ENCODE measurements around the gene ATF7.

Gene ATF7

DNA sequence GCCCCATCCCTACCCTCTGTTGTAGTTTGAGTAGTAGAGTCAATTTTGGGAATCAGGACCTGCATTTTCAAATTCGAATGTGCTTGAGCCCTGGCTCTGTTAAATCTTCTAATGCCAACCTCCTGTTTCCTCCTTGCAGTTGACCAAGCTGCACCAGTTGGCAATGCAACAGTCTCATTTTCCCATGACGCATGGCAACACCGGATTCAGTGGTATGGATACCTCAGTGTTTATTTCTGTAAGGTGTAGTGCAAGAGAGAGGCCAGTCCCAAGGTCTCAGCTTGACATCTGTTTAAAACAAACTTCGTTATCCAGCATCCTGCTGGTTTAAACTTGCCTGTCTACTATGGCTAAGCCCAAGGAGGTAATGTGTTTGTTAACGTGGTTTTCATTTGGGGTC is 159.1 kb downstream of the ATF7 start:
- no peak for TF ChIP-seq ZFX (IDR thresholded peaks at IDR 0.05; ENCODE audit: borderline replicate concordance)
- no peak overlapping the region; the same call in 1 of the 2 replicates for H3K27ac ChIP-seq

DNA sequence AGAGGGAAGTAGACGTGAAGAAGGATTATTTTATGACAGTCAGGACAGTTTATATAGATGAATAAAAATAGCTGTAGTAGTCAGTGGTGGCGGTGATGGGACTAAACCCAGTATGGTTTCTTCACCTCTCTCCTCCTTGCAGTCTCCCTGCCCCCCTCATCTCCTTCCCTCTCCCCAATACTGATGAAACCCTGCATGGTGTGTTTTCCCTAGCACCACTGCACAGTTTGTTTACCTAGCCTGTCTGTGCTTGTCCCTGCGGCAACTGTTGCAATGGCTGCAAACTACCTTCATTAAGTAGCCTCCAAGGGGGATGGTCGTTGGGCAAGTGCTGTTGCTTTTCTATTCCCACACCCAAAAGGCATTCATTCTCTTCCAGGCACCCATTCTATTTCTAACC is 159.5 kb downstream of the ATF7 start:
- no peak for TF ChIP-seq CTCF (IDR thresholded peaks at IDR 0.05)
- no peak for TF ChIP-seq ZFX (IDR thresholded peaks at IDR 0.05; ENCODE audit: borderline replicate concordance)
- no peak overlapping the region; the same call in 1 of the 2 replicates for H3K27ac ChIP-seq

DNA sequence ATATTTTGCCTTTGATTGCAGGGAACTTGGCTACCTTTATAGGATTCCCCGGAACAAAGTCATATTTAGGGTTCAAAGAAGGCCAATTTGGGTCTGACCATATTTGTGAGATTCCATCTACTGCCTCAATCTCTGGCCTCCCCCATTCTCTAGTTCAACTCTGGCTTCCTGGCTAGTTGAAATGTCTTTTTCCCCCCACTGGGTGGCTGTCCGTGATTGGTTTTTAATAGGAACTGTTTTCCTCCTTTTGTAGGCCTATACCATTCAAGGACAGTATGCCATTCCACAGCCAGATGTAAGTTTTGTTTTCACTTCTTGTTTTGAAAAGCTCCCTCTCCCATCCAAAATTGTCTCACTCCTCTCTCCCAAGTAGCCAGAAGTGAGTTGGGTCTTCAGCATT is 160.5 kb downstream of the ATF7 start:
- 0 out of 2 replicates have a peak overlapping the region, but pooled peaks have one; percentile 3 for H3K27ac ChIP-seq
- TF ChIP-seq CTCF (IDR thresholded peaks at IDR 0.05) (no peak), ZFX (IDR thresholded peaks at IDR 0.05; ENCODE audit: borderline replicate concordance) (no peak)

DNA sequence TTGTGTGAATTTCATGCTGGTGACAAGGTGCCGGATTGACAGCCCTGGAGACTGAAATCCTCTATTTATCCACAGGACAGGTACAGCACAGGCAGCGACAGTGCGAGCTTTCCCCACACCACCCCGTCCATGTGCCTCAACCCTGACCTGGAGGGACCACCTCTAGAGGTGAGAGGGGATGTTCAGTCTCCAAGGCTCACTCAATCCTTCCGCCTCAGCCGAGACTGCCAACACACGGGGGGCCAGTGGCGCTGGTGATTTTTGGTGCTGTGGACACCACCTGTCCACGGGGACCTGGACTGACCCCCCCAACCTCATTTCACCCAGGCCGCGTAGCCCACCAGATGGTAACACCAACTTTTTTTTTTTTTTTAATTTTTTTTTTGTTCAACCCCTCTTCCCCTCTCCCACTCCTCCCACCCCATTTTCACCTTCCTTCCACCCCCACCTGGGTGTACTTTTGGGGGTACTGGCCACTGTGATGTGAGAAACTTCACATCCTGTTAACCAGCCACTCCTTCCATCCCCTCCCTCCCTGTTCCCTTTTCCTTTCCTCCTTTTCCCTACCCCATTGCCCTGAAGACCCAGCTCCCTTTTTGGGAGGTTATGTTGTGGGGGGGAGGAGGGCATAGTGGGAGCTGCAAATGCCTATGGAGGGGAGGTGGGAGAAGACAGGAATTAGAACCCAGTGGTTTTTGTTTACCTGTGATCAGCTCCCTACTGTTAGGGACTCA is 161.3 kb downstream of the ATF7 start:
- TF ChIP-seq CTCF (IDR thresholded peaks at IDR 0.05) (no peak), ZFX (IDR thresholded peaks at IDR 0.05; ENCODE audit: borderline replicate concordance) (no peak)
- H3K27ac ChIP-seq = 0 out of 2 replicates have a peak overlapping the region, but pooled peaks have one; percentile 3

- H3K27ac ChIP-seq = no peak overlapping the region
- TF ChIP-seq ZFX (IDR thresholded peaks at IDR 0.05; ENCODE audit: borderline replicate concordance) (no peak), CTCF (IDR thresholded peaks at IDR 0.05) (no peak)
These were observed 162.2 kb downstream of the ATF7 start for GRCh38 chr12:53463802-53464560.

- no peak for TF ChIP-seq CTCF (IDR thresholded peaks at IDR 0.05)
- no peak for TF ChIP-seq ZFX (IDR thresholded peaks at IDR 0.05; ENCODE audit: borderline replicate concordance)
- peak overlapping the region; percentile 19; the same call in 1 of the 2 replicates for H3K27ac ChIP-seq
These were observed 163.2 kb downstream of the ATF7 start for GRCh38 chr12:53462935-53463334.

GRCh38 chr12:53461591-53461990 is 164.6 kb downstream of the ATF7 start:
- no peak overlapping the region for H3K27ac ChIP-seq
- no peak for TF ChIP-seq ZFX (IDR thresholded peaks at IDR 0.05; ENCODE audit: borderline replicate concordance)
- no peak for TF ChIP-seq CTCF (IDR thresholded peaks at IDR 0.05)
